GM18951 (cell line): ENCODE data around the gene PALLD.

Experiments used
- POLR2A ChIP-seq: IDR thresholded peaks from 4 replicates; pipeline ENCODE4 v1.6.1; 2011; ENCODE audit warnings: mild to moderate bottlenecking; ENCODE audit not compliant: insufficient read length, insufficient read depth; ENCODE audit errors: extremely low read depth
- in situ Hi-C: fragments of 300-500 bp; cut with MboI; formaldehyde crosslinking; loops from one replicate; pipeline ENCODE4 v1.12.0; 2022; ENCODE audit warnings: low sequenced_read_pairs, mixed read lengths, inconsistent platforms; ENCODE audit not compliant: unreplicated experiment

PALLD gene

DNA sequence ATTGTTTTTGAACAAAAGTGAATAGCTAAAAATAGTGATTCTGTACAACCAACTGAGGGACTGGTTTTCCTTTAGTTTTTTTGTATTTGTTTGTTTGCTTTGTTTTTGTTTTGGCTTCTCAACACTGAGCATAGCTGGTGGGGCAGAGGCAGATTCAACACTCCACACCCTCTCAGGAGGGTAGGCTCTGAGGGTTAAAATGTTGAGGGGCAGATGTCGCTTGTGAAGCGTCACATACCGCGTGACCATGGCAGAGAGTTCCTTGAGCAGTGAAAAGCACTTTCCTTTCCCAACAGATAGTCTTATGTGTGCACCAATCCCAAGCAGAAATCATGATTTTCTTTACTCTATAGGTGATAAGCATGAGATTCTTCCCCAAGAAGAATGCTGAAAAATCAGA, 155.0 kb downstream of the PALLD start:
- TF ChIP-seq POLR2A: no peak
- in situ Hi-C loops: no loop called here

DNA sequence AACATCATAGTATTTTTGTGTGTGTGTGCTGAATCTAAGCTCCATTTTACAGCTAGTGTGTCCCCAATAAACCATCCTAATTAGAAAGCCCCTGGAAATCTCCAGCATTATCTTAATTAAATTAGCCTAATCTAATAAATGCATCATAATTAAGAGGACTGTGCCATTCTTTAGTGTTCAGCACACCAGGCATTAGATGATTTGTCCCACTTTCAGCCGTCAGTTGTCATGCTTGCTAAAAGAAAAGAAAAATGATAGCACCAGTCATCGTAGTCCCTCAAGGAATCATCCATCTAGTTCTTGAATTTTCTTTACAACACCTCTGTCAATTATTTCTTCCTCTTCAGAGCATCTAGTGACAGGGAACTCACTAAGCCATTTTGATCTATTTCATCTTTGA, 155.9 kb downstream of the PALLD start:
- no peak for TF ChIP-seq POLR2A
- in situ Hi-C loops: no loop called here

- in situ Hi-C loops: no loop called here
- no peak for TF ChIP-seq POLR2A
Observed at GRCh38 chr4:168654104-168654847, 157.4 kb downstream of the PALLD start.

DNA sequence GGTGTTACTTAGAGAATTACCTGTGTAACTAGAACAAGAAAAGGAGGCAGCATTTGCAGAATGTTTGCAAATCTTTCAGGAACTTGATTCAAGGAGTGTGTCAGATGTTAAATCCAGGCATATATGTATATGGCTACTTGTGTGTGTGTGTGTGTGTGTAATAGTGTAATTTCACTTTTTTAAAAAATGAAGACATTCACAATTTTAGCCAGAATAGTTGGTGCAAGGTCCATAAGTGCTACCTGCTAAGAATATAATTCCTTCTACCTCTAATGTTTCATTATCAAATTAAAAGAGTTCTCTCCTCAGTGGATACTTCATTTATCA, 158.0 kb downstream of the PALLD start:
- in situ Hi-C loops: no loop called here

GRCh38 chr4:168655182-168655581, 158.3 kb downstream of the PALLD start:
- in situ Hi-C loops: no loop called here
- no peak for TF ChIP-seq POLR2A

More for the DNA sequence above, 158.0 kb downstream of the PALLD start:
- TF ChIP-seq POLR2A: no peak

DNA sequence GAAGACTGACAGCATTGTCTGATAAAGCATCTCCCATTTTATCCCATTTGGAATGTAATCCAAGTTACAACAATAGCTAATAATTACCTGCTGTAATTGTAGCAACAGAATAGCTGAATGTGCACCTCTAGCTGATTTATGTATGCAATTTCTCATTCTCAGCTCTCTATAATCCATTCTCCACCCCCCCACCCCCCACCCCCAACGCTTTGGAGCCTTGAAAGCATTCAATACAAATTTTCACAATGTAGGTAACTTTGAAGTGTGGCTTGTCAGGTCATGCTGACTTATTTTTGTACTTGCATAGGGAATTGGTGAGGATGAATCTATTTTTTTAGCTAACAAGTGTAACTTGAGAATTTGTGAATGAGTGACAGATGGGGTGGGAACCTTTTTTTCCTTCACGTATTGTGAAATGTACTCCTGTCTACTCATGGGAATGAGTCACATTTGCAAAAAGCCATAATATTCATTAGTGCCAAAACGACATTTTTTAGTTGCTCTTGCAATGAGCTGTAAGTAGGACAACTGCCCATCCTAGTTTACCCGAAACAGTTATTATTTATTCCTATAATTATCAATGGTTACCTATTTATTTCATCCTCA, 159.3 kb downstream of the PALLD start:
- TF ChIP-seq POLR2A: no peak
- in situ Hi-C loops: no loop called here

- no peak for TF ChIP-seq POLR2A
- in situ Hi-C loops: no loop called here
Observed at GRCh38 chr4:168656946-168657473, 160.2 kb downstream of the PALLD start.

GRCh38 chr4:168658751-168659150, 161.9 kb downstream of the PALLD start:
- in situ Hi-C loops: no loop called here
- no peak for TF ChIP-seq POLR2A

DNA sequence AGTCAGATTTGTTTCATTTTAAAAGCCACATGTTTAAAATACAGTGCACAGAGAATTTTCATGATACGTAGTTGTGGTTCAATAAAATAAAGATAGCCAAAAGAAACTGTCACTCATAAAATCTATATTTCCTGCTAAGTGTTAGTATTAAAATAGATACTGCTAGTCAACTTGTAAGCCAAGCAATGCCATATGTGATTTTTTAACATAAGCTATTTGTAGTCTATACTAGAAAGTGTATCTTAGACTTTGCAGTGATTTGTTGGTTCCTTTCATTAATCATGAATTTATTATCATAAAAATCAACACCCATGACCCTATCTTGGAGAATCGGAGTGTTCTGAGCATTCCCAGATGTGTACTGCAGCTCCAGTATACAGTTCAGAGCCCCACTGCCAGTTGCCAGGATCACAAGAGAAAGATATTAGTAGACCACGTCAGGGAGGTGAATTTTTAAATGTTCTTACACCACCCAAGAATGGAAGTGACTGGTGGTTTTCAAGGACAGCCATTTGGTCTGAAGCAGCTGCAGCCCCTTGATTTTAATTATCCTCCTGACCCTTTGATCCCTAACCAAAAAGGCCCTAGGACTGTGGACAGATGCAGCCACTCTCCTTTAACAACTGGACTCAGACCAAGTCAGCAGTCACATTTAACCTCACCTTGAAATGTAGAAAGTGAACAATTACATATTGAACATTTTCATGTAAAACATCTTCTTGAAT, 163.1 kb downstream of the PALLD start:
- TF ChIP-seq POLR2A: no peak
- in situ Hi-C loops: no loop called here

DNA sequence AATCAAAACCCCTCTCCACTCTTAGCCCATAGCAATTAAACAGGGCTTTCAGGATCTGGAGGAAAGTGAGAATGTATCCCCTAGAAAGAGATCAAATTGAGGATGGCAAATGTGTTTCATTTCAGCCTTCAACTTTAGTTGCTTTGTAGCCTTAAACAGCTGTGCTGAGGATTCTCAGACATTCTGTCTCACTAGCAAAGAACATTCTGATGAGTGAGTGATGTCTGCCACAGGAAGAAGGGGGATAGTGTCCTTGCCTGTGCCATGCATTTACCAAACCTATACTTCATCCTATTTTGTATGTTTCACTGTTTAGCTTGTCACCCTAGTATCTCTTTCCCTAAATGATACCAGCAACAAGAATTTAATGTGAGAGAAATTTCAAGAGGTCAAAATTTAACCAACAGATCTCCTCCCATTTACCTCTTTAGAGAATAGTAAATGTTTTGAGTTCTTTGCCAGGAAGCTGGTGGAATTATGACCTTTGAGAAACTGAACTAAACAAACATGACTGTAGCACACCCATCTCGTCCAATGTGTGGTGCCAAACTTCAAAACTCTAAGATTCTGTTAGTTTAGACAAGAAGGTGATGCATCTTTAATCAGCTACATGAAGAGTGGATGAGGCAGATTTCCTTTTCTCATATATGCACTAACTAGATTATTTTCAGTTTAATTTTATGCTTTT, 165.6 kb downstream of the PALLD start:
- TF ChIP-seq POLR2A: no peak

GRCh38 chr4:168664242-168664891, 167.5 kb downstream of the PALLD start:
- no peak for TF ChIP-seq POLR2A
- in situ Hi-C loops: no loop called here

More for the DNA sequence above, 165.6 kb downstream of the PALLD start:
- in situ Hi-C loops: no loop called here

DNA sequence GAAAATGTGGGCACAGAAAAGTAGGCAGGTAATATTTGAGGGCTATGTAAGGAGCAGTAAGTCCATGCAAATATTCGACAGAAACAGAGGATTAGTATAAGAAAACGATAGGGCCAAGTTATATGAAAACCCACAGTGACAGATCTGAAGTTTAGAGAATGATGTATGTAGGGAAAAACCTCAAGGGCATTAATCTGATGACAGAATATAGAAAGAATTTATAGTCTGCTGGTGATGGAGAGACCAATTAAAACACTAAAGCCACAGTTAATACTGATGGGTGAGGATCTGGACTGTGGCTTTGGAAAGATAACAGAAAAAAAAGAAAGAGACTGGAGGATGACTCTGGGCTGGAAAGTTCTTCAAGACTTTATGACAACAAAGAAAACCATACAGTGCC, 169.7 kb downstream of the PALLD start:
- TF ChIP-seq POLR2A: no peak
- in situ Hi-C loops: no loop called here

- TF ChIP-seq POLR2A: no peak
- in situ Hi-C loops: no loop called here
Observed at GRCh38 chr4:168667376-168667775, 170.5 kb downstream of the PALLD start.

GRCh38 chr4:168667921-168668320, 171.1 kb downstream of the PALLD start:
- in situ Hi-C loops: no loop called here
- TF ChIP-seq POLR2A: no peak
